HG03378 (cell line): ENCODE results near the gene CYP26B1.

Experiments
- ATAC-seq: cut with Tn5 transposase; IDR thresholded peaks from one replicate; pipeline ENCODE4 v1.9.1; 2021; ENCODE audit warnings: mild to moderate bottlenecking, moderate library complexity; ENCODE audit not compliant: unreplicated experiment

The CYP26B1 gene

DNA sequence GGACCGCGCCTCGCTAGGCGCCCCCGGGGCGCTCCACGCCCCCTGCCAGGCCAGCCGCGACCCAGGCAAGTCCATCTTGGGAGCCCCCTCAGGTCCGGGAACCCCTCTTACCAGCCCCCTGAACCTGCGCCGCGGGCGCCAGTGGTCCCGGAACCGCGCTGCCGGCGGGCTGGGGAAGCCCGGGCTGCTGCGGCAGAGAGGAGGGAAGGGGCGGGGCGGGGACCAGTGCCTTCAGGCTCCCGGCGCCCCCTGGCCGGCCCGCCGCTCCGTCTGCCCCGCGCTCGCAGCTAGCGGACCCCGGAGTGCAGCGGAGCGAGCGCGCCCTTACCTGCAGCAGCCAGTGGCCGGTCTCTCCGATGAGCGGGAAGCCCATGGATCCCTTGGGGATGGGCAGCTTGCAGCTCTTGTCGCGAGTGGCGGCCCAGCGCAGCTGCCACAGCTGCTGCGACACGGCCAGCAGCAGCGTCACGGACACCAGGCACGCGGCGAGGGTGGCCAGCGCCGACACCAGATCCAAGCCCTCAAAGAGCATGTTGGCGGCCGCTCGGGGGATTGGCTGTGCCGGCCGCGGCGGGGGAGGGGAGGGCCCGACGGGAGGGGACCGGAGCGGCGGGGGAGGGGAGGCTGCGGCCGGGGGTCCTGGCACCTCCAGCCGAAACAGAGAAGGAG is at the start of gene CYP26B1:
Gene CYP26B1, minus strand, starts transcription at position 560 of the 669 bp plus-strand sequence. Its CDS starts 28 bp downstream, at position 532.
- no peak for ATAC-seq

DNA sequence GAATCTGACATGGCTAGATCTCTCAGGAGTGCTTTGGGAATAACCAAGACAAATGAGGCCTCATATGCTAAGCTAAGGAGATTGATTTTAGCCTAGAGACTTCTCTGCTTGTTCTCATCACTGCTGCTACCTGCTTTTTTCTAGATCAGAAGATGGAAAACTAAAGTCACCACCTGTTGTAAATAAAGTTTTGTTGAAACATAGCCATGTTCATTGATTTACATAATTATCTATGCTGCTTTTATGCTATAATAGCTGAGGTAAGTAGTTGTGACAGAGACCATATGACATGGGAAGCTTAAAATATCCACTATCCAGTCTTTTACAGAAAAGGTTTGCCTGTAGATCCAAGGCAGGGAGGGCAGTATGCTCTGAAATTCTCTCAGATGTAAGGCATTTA is 46.1 kb upstream of the CYP26B1 start:
- ATAC-seq = no peak

GRCh38 chr2:72191441-72191840 is 43.8 kb upstream of the CYP26B1 start:
- no peak for ATAC-seq

DNA sequence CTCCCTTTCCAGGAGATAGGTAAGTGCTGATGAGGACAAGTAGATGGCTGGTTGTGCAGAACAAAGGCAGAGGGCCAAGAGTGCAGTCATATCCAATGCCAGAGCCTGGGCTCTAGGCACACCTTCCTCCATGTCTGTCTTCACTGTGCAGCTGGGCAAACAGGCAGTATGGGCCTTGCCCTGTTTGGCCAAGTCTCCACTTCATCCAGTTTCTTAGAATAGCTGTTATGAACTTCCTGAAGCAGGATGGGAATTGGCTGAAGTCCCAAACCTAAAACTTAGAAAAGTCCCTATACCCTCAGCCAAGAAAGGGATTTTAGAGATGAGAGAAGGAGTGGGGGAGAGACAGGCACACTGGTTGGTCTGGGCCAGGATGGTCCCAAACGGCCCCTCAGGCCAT is 37.5 kb upstream of the CYP26B1 start:
- no peak for ATAC-seq

GRCh38 chr2:72183466-72183865 is 35.8 kb upstream of the CYP26B1 start:
- no peak for ATAC-seq

- no peak for ATAC-seq
Measured at GRCh38 chr2:72183016-72183415, 35.4 kb upstream of the CYP26B1 start.

DNA sequence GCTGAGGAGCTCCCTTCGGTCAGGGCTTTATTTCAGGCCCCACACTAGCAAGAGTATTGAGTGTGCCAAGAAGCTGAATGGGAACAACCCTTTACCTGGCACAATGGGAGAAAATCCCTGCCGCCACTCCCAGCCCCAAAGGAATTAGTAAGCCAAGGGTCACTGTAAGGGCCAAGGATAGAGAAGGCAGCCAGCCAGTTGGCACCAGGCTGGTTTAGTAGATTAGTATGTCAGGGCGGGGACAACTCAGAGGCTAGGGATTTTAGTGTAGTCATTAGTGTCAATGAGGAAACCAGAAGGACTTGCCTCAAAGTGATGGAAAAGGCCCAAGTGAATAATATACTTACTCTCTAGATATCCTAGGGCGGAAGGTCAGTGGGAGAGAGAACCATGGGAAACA is 34.9 kb upstream of the CYP26B1 start:
- ATAC-seq = no peak

DNA sequence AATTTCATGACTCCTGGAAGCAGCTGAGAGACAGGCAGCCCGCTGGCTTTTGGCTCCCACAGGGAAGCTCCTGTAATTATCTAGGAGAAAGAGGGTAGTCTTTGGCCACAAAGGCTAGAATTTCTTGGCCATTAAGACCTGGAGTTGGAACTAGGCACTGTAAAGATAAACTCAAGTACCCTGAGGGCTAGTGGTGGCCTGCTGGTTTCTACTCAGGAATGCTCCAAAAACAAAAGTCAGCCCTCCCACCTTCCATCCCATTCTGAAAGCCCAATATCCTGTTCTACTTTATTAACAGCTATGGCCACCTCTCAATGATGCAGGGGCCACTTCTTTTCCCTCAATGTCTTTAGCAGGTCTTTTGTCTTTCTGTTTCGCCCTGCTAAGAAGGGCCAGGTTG is 34.0 kb upstream of the CYP26B1 start:
- ATAC-seq = no peak

DNA sequence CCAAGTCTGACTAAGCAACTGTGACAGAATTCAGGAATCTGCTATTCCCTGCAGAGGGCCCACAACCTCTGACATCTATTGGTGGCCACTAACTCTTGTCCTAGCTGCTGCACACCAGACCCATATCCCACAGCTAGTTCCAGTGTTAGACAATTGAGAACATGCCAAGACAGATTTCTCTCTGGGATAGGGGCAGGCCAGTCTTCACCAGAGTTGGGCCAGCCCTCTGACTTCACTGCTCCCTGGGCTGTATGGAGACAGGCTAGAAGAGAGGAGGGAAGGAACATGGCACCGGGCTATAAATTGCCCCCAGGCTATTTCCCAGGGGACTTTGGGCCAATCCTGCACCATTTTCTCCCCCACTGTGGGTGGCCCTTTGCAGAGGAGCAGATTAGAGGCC is 32.7 kb upstream of the CYP26B1 start:
- ATAC-seq = no peak

- ATAC-seq = no peak
Measured at GRCh38 chr2:72178551-72178950, 30.9 kb upstream of the CYP26B1 start.

DNA sequence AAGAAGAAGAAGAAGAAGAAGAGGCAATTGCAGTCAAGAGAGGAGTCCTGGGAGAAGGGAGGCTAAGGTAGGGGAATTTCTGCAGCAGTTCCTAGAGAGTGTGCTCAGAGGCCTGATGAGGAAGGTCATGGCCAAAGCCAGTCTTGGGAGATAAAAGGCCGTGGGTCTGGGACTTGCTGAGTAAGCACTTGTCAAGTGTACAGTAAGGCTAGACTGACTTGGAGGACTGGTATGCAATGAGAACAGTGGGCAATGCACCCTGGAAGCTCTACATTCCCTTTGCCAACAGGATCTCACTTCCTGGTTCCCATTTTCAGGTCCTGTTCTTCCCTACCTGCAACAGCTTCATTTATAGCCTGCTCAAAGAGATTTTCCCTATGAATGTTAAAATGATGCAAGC is 28.6 kb upstream of the CYP26B1 start:
- ATAC-seq = no peak

- ATAC-seq = no peak
Measured at GRCh38 chr2:72175636-72176035, 28.0 kb upstream of the CYP26B1 start.

DNA sequence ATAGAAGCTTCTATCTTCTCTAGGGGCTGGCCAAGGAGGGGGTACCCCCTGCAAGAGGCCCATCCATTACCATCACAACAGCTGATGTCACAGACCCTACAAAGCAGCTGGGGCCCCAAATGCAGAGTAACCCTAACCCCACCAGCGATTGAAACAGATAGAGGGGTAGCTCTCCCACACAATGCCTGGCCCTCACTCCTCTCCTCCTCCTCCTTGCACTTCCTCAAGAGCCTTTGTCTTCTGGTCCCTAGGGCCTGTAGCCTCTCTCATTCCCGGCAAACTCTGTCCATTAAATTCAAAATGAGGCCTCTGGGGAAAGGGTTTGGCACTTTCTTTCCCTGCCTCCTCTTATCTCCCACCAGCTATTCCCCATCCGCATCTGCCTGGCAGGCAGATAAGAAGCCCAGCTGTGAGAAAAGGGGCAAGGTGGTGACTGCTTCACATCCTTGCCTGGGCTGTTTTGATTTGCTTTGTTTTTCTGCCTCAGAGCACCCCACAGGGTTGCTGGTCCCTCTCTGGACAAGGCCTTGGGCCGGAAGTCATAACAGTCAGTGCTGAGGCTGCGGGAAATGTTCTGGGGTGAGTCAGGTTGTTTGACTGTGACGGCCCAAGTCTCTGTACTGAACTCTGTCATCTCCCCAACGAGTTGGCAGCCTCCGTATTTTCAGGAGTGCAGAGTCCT is 26.1 kb upstream of the CYP26B1 start:
- ATAC-seq = no peak

GRCh38 chr2:72172478-72172877 is 24.8 kb upstream of the CYP26B1 start:
- ATAC-seq = no peak

GRCh38 chr2:72166279-72166678 is 18.6 kb upstream of the CYP26B1 start:
- ATAC-seq = no peak

DNA sequence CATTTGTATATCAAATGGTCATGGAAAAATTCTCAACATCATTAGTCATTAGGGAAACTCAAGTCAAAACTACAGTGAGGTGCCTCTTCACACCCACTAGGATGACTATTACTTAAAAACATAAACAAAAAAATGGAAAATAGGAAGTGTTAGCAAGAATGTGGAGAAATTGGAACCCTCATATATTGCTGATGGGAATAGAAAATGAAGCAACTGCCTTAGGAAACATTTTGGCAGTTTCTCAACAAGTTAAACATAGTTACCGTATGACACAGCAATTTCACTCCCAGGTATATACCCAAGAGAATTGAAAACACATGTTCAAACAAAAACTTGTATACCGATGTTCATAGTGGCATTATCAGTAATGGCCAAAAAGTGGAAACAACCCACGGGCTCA is 18.1 kb upstream of the CYP26B1 start:
- ATAC-seq = no peak

DNA sequence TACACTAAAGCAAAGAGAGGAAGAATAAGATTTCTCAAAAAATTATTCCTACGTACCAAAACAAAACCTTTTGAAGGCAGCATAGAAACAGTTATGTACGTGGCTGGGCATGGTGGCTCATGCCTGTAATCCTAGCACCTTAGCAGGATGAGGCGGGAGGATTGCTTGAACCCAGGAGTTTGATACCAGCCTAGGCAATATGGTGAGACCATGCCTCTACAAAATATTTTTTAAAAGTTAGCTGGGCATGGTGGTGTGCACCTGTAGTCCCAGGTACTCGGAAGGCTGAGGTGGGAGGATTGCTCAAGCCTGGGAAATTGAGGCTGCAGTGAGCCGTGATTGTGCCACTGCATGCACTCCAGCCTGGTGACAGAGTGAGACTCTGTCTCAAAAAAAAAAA is 14.9 kb upstream of the CYP26B1 start:
- no peak for ATAC-seq

DNA sequence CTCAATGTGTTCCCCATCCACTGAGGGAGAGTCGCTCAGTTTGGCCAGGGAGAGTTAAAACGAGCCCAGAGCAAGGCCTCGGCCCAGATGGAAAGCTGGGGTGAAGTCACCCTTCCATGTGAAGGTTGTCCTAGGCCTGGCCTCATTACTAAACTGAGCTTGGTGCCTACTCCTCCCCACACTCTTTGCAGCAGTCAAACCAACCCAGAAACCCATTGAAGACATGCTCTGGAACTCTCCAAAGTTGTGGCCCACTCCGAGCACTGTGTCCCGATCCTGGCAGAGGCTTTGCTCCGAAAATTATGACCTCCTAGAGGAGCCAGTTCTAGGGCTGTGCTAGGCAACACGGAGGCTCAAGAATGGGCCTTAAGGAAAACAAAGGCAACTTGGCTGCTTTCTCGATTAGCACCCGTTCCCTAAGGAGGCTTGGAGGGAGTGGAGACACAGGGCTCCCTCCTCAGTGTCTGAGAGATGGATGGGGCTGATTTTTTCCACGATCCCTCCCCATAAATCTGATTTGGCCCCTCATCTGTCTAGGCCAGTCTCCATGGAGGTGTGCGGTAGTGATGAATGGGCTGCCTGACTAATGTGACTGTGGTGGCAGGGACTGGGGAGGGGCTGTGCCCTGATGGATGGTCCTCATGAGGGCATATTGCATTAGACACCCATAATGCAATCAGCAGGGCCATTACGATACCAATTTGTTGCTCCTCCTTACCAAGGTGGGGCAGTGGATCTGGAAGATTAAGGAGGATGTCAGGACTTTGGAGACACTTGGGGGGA is 11.7 kb upstream of the CYP26B1 start:
- ATAC-seq = no peak

DNA sequence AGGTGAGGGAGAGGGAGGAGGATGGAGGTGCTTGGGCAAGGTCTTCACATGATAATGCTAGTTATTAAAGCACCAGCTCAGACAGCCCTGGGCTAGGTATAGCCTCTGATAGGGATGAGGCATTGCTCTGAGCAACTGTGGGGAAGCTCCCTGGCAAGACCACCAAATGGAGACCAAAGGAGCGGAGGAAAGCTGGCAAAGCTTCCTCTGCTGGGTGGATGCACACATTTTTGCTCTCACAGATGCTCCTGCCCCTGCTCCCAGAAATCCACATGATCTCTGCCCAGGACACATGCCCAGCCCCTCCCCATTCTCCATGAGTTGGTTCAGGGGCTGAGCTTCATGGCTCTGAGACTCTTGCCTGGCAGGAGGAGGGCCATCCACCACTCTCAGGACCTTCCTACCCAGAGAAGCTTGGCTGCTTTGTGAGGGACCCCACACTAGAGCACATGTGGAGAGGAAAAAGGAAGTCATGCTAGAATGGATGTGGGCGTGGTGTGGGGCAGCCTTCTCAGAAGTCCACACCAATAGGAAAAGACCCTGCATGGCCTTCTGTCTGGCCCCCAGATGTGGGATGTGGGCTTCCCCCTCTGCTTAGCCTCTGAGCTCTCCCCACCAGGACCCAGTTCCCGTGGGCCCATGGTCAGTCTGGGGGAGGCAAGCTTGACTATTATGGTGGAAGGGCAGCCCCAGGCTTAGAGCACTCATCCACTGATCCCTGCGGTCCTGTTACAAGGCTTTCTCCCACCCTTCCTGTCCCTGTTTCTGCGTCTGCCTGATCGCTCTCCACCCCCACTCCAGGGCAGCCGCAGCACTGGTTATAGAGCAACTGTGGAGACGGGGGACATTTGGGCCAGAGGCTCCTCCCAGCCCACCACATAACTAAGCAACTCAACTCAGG is 10.5 kb upstream of the CYP26B1 start:
- no peak for ATAC-seq

GRCh38 chr2:72156872-72157271 is 9.2 kb upstream of the CYP26B1 start:
- no peak for ATAC-seq

- ATAC-seq = no peak
Measured at GRCh38 chr2:72155737-72156136, 8.1 kb upstream of the CYP26B1 start.
